GM12878 (cell line): ENCODE data around the gene CRTC2. TPM values are rescaled to one million over a fixed set of nuclear protein-coding genes. Genes with fewer than 3 reads are reported as not detected.

Source experiments
- ATAC-seq: fragments of 200-7000 bp; cut with Tn5 transposase; 3 replicates; pipeline ENCODE4 v1.9.1; 2020; ENCODE audit warnings: mild to moderate bottlenecking, moderate library complexity
- BruUV-seq: library from RNA; stranded (reverse); fragments of 400-500 nt; replicated peaks from 2 replicates; lab custom pipeline; 2021; lab: Mats Ljungman, UMichigan
- CTCF ChIA-PET: fragments of 300-600 bp; sonication (Branson Sonifier 250); formaldehyde crosslinking; extraction: SDS; loops from one replicate; lab custom pipeline; 2021; ENCODE audit warnings: inconsistent platforms; lab: Yijun Ruan, JAX
- POLR2A ChIA-PET: fragments of 350-600 bp; formaldehyde crosslinking; extraction: SDS; loops from one replicate; lab custom pipeline; 2021; ENCODE audit warnings: inconsistent platforms; lab: Charles Lee
- RAD21 ChIA-PET: fragments of 300-600 bp; sonication (Branson Sonifier 250); formaldehyde crosslinking; loops from one replicate; lab custom pipeline; 2023; ENCODE audit warnings: antibody characterized with exemption; ENCODE audit not compliant: unreplicated experiment; lab: Charles Lee
- SMC1A ChIA-PET: fragments of 300-600 bp; sonication (Branson Sonifier 250); formaldehyde crosslinking; loops from one replicate; lab custom pipeline; 2023; ENCODE audit not compliant: unreplicated experiment, uncharacterized antibody; lab: Charles Lee
- DNase-seq: peaks from one replicate; pipeline ENCODE4 v3.0.0-alpha.2; 2011; ENCODE audit warnings: low read depth, low spot score
- FAIRE-seq: peaks from 3 replicates; lab custom pipeline; 2011; peaks lifted over from hg19 to GRCh38; lab: Jason Lieb, UNC
- H2AFZ ChIP-seq: 2 replicates; pipeline ENCODE4 v1.6.0; 2011; ENCODE audit warnings: low read depth, low read length, control low read depth; ENCODE audit not compliant: control insufficient read depth
- H3K27ac ChIP-seq: 2 replicates; pipeline ENCODE4 v1.5.1; 2011; ENCODE audit warnings: control low read depth; ENCODE audit not compliant: control insufficient read depth, insufficient read depth
- H3K27me3 ChIP-seq, 2 experiments: replicated peaks in 1 of 2; 2 replicates each; pipeline versions ENCODE4 v1.6.0 to v1.6.1; 2011; ENCODE audit warnings: low read length in 1 of 2; ENCODE audit not compliant: control insufficient read depth in 2 of 2, insufficient read depth in 2 of 2
- H3K36me3 ChIP-seq, 2 experiments: 2 replicates each; pipeline ENCODE4 v1.5.1; 2011; ENCODE audit warnings: low read length in 1 of 2; ENCODE audit not compliant: control insufficient read depth in 2 of 2, insufficient read depth in 2 of 2
- H3K4me1 ChIP-seq: 2 replicates; pipeline ENCODE4 v1.6.1; 2011; ENCODE audit warnings: mild to moderate bottlenecking, low read length, moderate library complexity, mixed read lengths; ENCODE audit not compliant: control insufficient read depth, insufficient read depth
- H3K4me2 ChIP-seq: 2 replicates; pipeline ENCODE4 v1.6.0; 2011; ENCODE audit warnings: control low read depth; ENCODE audit not compliant: control insufficient read depth, insufficient read depth
- H3K4me3 ChIP-seq: fragments of 200-600 bp; sonication (generic); 2 replicates; pipeline ENCODE4 v1.5.1; 2016
- H3K79me2 ChIP-seq: 2 replicates; pipeline ENCODE4 v1.6.0; 2011; ENCODE audit warnings: low read length; ENCODE audit not compliant: control insufficient read depth, insufficient read depth
- H3K9ac ChIP-seq: 2 replicates; pipeline ENCODE4 v1.8.0; 2011; ENCODE audit warnings: low read length, control low read depth, mixed read lengths; ENCODE audit not compliant: control insufficient read depth, insufficient read depth
- H3K9me3 ChIP-seq: replicated peaks from 3 replicates; pipeline ENCODE4 v1.5.1; 2011; ENCODE audit warnings: mild to moderate bottlenecking, low read length; ENCODE audit not compliant: control insufficient read depth, insufficient read depth
- H4K20me1 ChIP-seq: 2 replicates; pipeline ENCODE4 v1.6.0; 2011; ENCODE audit not compliant: control insufficient read depth, insufficient read depth
- ATF7 ChIP-seq: fragments of 450-650 bp; IDR thresholded peaks from 2 replicates; pipeline ENCODE4 v1.6.1; 2016; ENCODE audit warnings: low read depth, mild to moderate bottlenecking
- BHLHE40 ChIP-seq, 2 experiments: fragments of 450-650 bp in 1 of 2; IDR thresholded peaks; 2 replicates each; pipeline ENCODE4 v1.6.1; 2011 to 2017; ENCODE audit warnings: low read depth in 2 of 2, borderline replicate concordance in 1 of 2, improper control_type of control experiment in 1 of 2, low read length in 1 of 2, mild to moderate bottlenecking in 1 of 2
- CBX3 ChIP-seq: fragments of 200-600 bp; sonication (generic); IDR thresholded peaks from 2 replicates; pipeline ENCODE4 v1.6.1; 2016; ENCODE audit warnings: low read depth, borderline replicate concordance
- IKZF1 ChIP-seq: fragments of 450-650 bp; conservative IDR thresholded peaks from 2 replicates; pipeline ENCODE4 v1.6.1; 2017; ENCODE audit warnings: antibody characterized with exemption, mild to moderate bottlenecking
- IRF5 ChIP-seq: fragments of 450-650 bp; IDR thresholded peaks from 2 replicates; pipeline ENCODE4 v1.6.1; 2017; ENCODE audit warnings: borderline replicate concordance
- MLLT1 ChIP-seq: fragments of 450-650 bp; IDR thresholded peaks from 2 replicates; pipeline ENCODE4 v1.6.1; 2016; ENCODE audit warnings: mild to moderate bottlenecking
- NBN ChIP-seq: fragments of 450-650 bp; IDR thresholded peaks from 2 replicates; pipeline ENCODE4 v1.6.1; 2016
- NFYB ChIP-seq: IDR thresholded peaks from 2 replicates; pipeline ENCODE4 v1.6.1; 2011; ENCODE audit warnings: low read depth, mild to moderate bottlenecking, low read length, improper control_type of control experiment, moderate library complexity; ENCODE audit not compliant: insufficient read depth
- NR2C1 ChIP-seq: fragments of 450-650 bp; IDR thresholded peaks from 2 replicates; pipeline ENCODE4 v1.6.1; 2017; ENCODE audit warnings: antibody characterized with exemption, mild to moderate bottlenecking, moderate library complexity
- RAD51 ChIP-seq: fragments of 450-650 bp; IDR thresholded peaks from 2 replicates; pipeline ENCODE4 v1.6.1; 2016; ENCODE audit warnings: moderate library complexity, mild to moderate bottlenecking, inconsistent platforms
- RFX5 ChIP-seq: IDR thresholded peaks from 2 replicates; pipeline ENCODE4 v1.6.1; 2011; ENCODE audit warnings: low read depth, low read length, improper control_type of control experiment
- SMAD5 ChIP-seq: IDR thresholded peaks from 2 replicates; pipeline ENCODE4 v1.6.1; 2016; ENCODE audit warnings: antibody characterized with exemption, low read depth
- SRF ChIP-seq, 2 experiments: IDR thresholded peaks; 2 replicates each; pipeline ENCODE4 v1.6.1; 2011; ENCODE audit warnings: low read depth in 2 of 2, low read length in 2 of 2, mild to moderate bottlenecking in 1 of 2, moderate library complexity in 1 of 2
- TCF12 ChIP-seq: IDR thresholded peaks from 2 replicates; pipeline ENCODE4 v1.6.1; 2011; ENCODE audit warnings: low read depth, mild to moderate bottlenecking, low read length
- WGBS: methylation state at CpG from one replicate; pipeline ENCODE4 v1.1.6; 2016; ENCODE audit warnings: low lambda C conversion rate; ENCODE audit not compliant: insufficient replicate concordance, insufficient coverage; ENCODE audit errors: missing lambda C conversion rate; 5-methylcytosine and 5-hydroxymethylcytosine counted together
- in situ Hi-C: fragments of 300-500 bp; cut with MboI; formaldehyde crosslinking; loops from 9 replicates; pipeline ENCODE4 v1.14.3; 2018; ENCODE audit warnings: mixed read lengths
- intact Hi-C: fragments of 100-400 bp; cut with micrococcal nuclease; formaldehyde crosslinking; loops from one replicate; pipeline ENCODE4 v1.14.2; 2022; ENCODE audit not compliant: unreplicated experiment
- polyA plus RNA-seq, 11 experiments: library from polyadenylated mRNA; depleted of rRNA in 4 of 11; unstranded in 6 of 11; stranded (reverse) in 5 of 11; fragments of >200 nt; fragmentation: Nextera tagmentation in 4 of 11; fragmentation: Illumina TruSeq in 1 of 11; extraction: Ambion mirVana in 4 of 11; extraction: Trizol in 1 of 11; gene quantifications; 1 replicate in 1 of 11; 2 replicates in 10 of 11; pipeline versions ENCODE4 v1.2.1 to v1.2.3, GENCODE V29; 2011 to 2016; ENCODE audit warnings: inconsistent platforms in 2 of 11, missing spikeins in 2 of 11, low read depth in 1 of 11
- total RNA-seq, 4 experiments: library from RNA; depleted of rRNA in 3 of 4; stranded (reverse); fragments of >200 nt in 3 of 4; fragmentation: Illumina TruSeq in 1 of 4; extraction: Trizol in 1 of 4; gene quantifications; 2 replicates each; pipeline versions ENCODE4 v1.2.1 to v1.2.3, GENCODE V29; 2013 to 2021
- TF ChIP-seq, protein P1 (sequence below): IDR thresholded peaks from 2 replicates; pipeline ENCODE4 v1.6.1; 2012; ENCODE audit warnings: low read depth, low read length, improper control_type of control experiment

CRTC2 gene
- total and polyA plus RNA-seq, 10 of the 15 experiments (the other 5 are each of a cell fraction or from before 2014, with no cell fraction given): 5.1 to 57.9 (median 32.7) TPM

DNA sequence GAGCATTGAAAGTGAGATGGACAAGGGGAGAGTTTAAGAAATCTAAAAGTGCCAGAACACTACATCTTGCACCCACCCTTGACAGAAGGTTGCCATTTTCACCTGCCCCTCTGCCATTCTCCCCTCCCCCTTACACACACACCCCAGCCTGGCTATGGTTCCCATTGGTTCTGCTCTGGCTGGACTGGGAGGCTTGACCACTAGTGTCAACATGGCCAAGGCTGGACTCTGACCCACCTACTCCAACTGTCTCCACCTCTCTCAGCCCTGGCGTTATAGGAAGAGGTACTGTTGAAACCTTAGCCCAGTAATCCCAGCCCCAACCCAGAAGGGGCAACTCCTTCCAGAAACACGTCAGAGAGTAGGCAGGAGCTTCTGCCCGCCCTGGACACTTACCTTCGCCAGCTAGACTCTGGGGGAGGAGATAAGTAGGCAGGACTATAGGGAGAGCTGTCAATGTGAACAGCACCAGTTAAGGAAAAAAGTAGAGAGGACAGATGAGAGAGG lies 4.5 kb downstream of the CRTC2 start:
- Histone ChIP-seq H4K20me1 (peaks cover 12% of the 10 kb centered on the region; the same call in 1 of the 2 replicates), H3K9me3 (no peaks in the 10 kb centered on the region), H2AFZ (no peak overlapping the region), H3K4me2 (peak overlapping the region; percentile 60; the same call in 1 of the 2 replicates), H3K4me1 (peaks cover 12% of the 10 kb centered on the region), H3K27ac (no peak overlapping the region), H3K79me2 (peaks cover 56% of the 10 kb centered on the region), H3K9ac (peak overlapping the region; percentile 28), H3K36me3 (peaks cover 23 to 27% of the 10 kb centered on the region in 2 experiments; a peak in 3 of 4 replicates), H3K4me3 (0 out of 2 replicates have a peak overlapping the region, but pooled peaks have one; percentile 20), H3K27me3 (no peaks in the 10 kb centered on the region)
- TF ChIP-seq ATF7 (no peak), NFYB (no peak), TCF12 (no peak), NBN (no peak), NR2C1 (no peak), RFX5 (no peak), RAD51 (no peak), BHLHE40 (IDR thresholded peaks at IDR 0.05; ENCODE audit: borderline replicate concordance in 1 of 2, low read depth in 2 of 2, low read length in 1 of 2) (no peak), SMAD5 (no peak), IKZF1 (no peak), CBX3 (no peak), MLLT1 (no peak), SRF (IDR thresholded peaks at IDR 0.05; ENCODE audit: low read depth in 2 of 2, low read length in 2 of 2) (no peak), IRF5 (no peak)
- TF ChIP-seq, protein P1, sequence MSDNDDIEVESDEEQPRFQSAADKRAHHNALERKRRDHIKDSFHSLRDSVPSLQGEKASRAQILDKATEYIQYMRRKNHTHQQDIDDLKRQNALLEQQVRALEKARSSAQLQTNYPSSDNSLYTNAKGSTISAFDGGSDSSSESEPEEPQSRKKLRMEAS: no peak
- WGBS: 91% methylated on average over 4 of the region's 4 CpGs
- ChIA-PET CTCF (interaction anchor here (1.1 to 5.0 kb wide), 4 partner anchors 8 to 156 kb away, joined by 3 to 27 read pairs (median 10); partner anchors contain the start of genes CREB3L4, DENND4B and RAB13), POLR2A (interaction anchor here (1.1 to 5.5 kb wide), 4 partner anchors 8 to 13 kb away, joined by 3 to 38 read pairs (median 3); partner anchors contain the start of genes CREB3L4, DENND4B and SLC39A1), RAD21 (no interaction called here), SMC1A (interaction anchor here (1.7 to 6.9 kb wide), 3 partner anchors 13 to 35 kb away, joined by 3 to 31 read pairs (median 8); partner anchors contain the start of genes CREB3L4 and JTB)
- DNase-seq (no peak), ATAC-seq (no peak), FAIRE-seq (no peak)
- no TSS peak for BruUV-seq
- in situ Hi-C loops: no loop called here
- intact Hi-C loops: no loop called here
